Measurements from ENCODE around the gene SYT1.

DNA sequence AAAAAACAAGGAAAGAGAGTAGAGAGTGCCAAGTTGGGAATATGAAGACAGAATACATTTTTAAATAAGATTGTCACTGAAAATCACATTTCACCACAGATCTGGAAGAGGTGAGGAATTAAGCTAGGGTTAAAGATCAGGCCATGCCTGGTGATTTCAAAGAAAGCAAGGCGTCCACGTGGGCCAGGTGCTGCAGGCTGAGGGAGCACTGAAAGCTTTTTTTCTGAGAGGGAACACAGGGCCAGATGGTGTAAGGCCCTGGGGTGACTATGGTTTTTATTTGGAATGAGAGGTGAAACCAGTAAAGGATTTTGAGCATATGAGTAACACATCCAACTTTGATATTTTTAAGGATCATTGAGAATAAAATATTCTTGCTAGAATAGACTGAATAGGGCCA, 20.9 kb downstream of the SYT1 start:
- TF ChIP-seq, protein P1, sequence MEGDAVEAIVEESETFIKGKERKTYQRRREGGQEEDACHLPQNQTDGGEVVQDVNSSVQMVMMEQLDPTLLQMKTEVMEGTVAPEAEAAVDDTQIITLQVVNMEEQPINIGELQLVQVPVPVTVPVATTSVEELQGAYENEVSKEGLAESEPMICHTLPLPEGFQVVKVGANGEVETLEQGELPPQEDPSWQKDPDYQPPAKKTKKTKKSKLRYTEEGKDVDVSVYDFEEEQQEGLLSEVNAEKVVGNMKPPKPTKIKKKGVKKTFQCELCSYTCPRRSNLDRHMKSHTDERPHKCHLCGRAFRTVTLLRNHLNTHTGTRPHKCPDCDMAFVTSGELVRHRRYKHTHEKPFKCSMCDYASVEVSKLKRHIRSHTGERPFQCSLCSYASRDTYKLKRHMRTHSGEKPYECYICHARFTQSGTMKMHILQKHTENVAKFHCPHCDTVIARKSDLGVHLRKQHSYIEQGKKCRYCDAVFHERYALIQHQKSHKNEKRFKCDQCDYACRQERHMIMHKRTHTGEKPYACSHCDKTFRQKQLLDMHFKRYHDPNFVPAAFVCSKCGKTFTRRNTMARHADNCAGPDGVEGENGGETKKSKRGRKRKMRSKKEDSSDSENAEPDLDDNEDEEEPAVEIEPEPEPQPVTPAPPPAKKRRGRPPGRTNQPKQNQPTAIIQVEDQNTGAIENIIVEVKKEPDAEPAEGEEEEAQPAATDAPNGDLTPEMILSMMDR (IDR thresholded peaks at IDR 0.05) = no peak
- TF ChIP-seq POLR2A (IDR thresholded peaks at IDR 0.05) = no peak
- no peak for TF ChIP-seq POLR2AphosphoS5 (IDR thresholded peaks at IDR 0.05)
